HFF-Myc (cell line): Measurements from ENCODE around the gene TAPBP.

Experiments used
- DNase-seq: peaks from one replicate; pipeline ENCODE4 v3.0.0-alpha.2; 2011; ENCODE audit warnings: low read depth; ENCODE audit errors: extremely low read depth
- H3K4me3 ChIP-seq: replicated peaks from 2 replicates; pipeline ENCODE4 v1.5.1; 2011; ENCODE audit warnings: low read depth, mild to moderate bottlenecking, control low read depth, low read length
- CTCF ChIP-seq: IDR thresholded peaks from 2 replicates; pipeline ENCODE4 v1.5.1; 2012; ENCODE audit warnings: mild to moderate bottlenecking, low read depth, low read length, control low read depth; ENCODE audit errors: missing control alignments

TAPBP gene

GRCh38 chr6:33318426-33319073 lies 4.7 kb upstream of the TAPBP start:
- H3K4me3 ChIP-seq: peak overlapping the region; percentile 48
- no peak for TF ChIP-seq CTCF
- DNase-seq: no peak

- peak; percentile 97 for DNase-seq
- H3K4me3 ChIP-seq: peak within 1 kb of the TSS; percentile 48
Measured at GRCh38 chr6:33317669-33318425, 4.0 kb upstream of the TAPBP start, which contains the start of gene ZBTB22. TSS of gene ZBTB22 (minus strand) at chr6:33317744. CDS start at chr6:33316916, 828 bp downstream.

GRCh38 chr6:33317419-33317668 lies 3.5 kb upstream of the TAPBP start:
- H3K4me3 ChIP-seq: peak overlapping the region; percentile 48
- DNase-seq: no peak
- no peak for TF ChIP-seq CTCF

More at GRCh38 chr6:33317669-33318425, 4.0 kb upstream of the TAPBP start, which contains the start of gene ZBTB22:
- no peak for TF ChIP-seq CTCF

- peak overlapping the region; percentile 30 for H3K4me3 ChIP-seq
- no peak for DNase-seq
- TF ChIP-seq CTCF: no peak
Measured at GRCh38 chr6:33316603-33317418, 2.9 kb upstream of the TAPBP start.

- no peak for TF ChIP-seq CTCF
- DNase-seq: no peak
- no peak overlapping the region for H3K4me3 ChIP-seq
Measured at GRCh38 chr6:33315793-33316602, 2.1 kb upstream of the TAPBP start.

GRCh38 chr6:33314943-33315792 lies 1.3 kb upstream of the TAPBP start:
- DNase-seq: no peak
- H3K4me3 ChIP-seq: peak overlapping the region; percentile 79
- TF ChIP-seq CTCF: no peak
